H1 (cell line): ENCODE results near the gene PCYT1A.

Experiments used
- POLR2A ChIP-seq, 2 experiments: IDR thresholded peaks; 1 replicate in 1 of 2; 2 replicates in 1 of 2; pipeline ENCODE4 v1.6.1; 2011; ENCODE audit warnings: low read depth in 2 of 2, low read length in 2 of 2, mild to moderate bottlenecking in 2 of 2; ENCODE audit errors: control extremely low read depth in 1 of 2
- RAD21 ChIP-seq, 2 experiments: IDR thresholded peaks in 1 of 2; conservative IDR thresholded peaks in 1 of 2; 2 replicates each; pipeline ENCODE4 v1.6.1; 2011; ENCODE audit warnings: low read depth in 2 of 2, low read length in 2 of 2, improper control_type of control experiment in 1 of 2, inconsistent platforms in 1 of 2, mild to moderate bottlenecking in 1 of 2, moderate library complexity in 1 of 2
- TAF1 ChIP-seq: IDR thresholded peaks from 2 replicates; pipeline ENCODE4 v1.6.1; 2011; ENCODE audit warnings: mild to moderate bottlenecking, low read depth, low read length
- TF ChIP-seq, protein P1 (sequence below): IDR thresholded peaks from 2 replicates; pipeline ENCODE4 v1.6.1; 2011; ENCODE audit warnings: low read depth, mild to moderate bottlenecking, low read length; ENCODE audit not compliant: insufficient read depth

DNA sequence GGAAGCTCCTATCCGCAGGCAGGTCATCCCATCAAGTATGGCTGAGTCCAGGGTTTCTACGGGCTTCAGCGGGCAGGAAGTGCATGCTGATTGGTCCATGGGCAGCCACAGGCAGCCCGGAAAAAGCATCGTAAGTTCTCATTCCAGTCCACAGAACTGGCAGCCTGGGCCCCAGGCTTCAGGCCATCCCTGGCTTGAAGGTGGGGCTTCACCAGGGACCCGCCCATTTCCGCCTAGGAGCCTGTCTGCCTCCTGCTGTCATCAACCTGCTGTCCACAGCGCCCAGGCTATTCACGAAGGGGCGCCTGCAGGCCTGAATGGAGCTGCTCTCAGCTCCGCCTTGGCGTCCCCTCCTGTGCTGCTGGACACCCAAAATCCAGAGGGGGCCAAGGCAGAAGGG is 13.9 kb downstream of the PCYT1A start:
- no peak for TF ChIP-seq RAD21 (IDR thresholded peaks at IDR 0.05 in 1 of 2, conservative IDR thresholded peaks at IDR 0.05 in 1 of 2; ENCODE audit: low read depth in 2 of 2, low read length in 2 of 2)
- TF ChIP-seq POLR2A (IDR thresholded peaks at IDR 0.05; ENCODE audit: control extremely low read depth in 1 of 2, low read depth in 2 of 2, low read length in 2 of 2), result no peak; a peak in 1 of 3 replicates
- TF ChIP-seq, protein P1, sequence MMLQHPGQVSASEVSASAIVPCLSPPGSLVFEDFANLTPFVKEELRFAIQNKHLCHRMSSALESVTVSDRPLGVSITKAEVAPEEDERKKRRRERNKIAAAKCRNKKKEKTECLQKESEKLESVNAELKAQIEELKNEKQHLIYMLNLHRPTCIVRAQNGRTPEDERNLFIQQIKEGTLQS, result no peak
- 0 out of 2 replicates have a peak, but pooled peaks have one; percentile 49 for TF ChIP-seq TAF1
